Umbilical cord (tissue), 2 donors: Measurements from ENCODE around the gene ISYNA1. TPM values are rescaled to one million over a fixed set of nuclear protein-coding genes. Genes with fewer than 3 reads are reported as not detected.
A peak's percentile ranks its signal among the peaks of the same experiment; 100 is the strongest.

Experiments used
- DNase-seq: peaks from one replicate; pipeline ENCODE4 v3.0.0-alpha.2; 2015; ENCODE audit warnings: low spot score
- total RNA-seq: library from RNA; depleted of rRNA; stranded (reverse); fragments of >200 nt; gene quantifications from one replicate; pipeline ENCODE4 v1.2.3, GENCODE V29; 2014; ENCODE audit warnings: low replicate concordance; ENCODE audit not compliant: insufficient read depth

ISYNA1 gene
- total RNA-seq, 1 donor from 2014 or later: 20.5 TPM

DNA sequence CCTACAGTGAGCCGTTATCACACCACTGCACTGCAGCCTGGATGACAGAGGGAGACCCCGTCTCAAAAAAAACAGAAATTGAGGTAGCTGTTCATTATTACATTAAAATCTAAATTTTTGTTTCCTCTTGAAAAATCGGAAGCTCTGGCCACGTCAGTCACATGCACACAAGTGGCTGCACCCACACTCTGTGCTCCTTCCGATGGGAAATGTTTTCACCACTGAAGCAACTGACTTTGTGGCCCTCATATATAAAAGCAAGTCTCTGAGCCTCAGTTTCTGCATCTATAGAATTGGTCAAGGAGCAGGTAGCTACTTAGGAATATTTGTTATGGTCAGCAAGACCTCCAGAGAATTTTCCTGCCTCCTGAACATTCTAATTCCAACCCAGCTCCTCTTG lies 45.0 kb downstream of the ISYNA1 start:
- DNase-seq: no peak

- no peak for DNase-seq
These were observed 45.5 kb downstream of the ISYNA1 start for GRCh38 chr19:18392417-18392816.

DNA sequence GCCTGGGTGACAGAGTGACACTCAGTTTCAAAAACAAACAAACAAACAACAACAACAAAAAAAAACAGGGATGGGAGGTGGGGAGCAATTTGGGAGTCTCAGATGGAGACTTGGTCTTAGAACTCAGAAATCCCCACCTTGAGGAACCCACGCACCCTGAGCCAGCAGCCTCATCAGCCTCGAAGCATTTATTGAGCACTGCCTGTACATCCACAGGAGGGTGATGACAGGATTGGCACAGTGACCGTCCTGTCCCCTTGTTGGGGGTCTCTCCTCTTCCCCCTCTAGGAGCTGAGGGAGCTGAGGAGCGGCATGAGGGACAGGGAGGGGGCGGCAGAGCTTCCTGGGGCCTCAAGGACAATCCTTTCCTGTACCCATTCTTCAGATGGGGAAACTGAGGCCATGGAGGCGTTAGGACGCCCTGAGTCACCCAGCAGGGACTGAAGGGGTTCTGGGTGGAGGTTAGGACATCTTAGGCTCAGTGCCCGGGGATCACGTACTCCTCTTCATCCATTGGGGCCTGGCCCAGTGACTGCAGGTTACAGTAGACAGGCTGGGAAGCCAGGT lies 46.3 kb downstream of the ISYNA1 start:
- DNase-seq: no peak

DNA sequence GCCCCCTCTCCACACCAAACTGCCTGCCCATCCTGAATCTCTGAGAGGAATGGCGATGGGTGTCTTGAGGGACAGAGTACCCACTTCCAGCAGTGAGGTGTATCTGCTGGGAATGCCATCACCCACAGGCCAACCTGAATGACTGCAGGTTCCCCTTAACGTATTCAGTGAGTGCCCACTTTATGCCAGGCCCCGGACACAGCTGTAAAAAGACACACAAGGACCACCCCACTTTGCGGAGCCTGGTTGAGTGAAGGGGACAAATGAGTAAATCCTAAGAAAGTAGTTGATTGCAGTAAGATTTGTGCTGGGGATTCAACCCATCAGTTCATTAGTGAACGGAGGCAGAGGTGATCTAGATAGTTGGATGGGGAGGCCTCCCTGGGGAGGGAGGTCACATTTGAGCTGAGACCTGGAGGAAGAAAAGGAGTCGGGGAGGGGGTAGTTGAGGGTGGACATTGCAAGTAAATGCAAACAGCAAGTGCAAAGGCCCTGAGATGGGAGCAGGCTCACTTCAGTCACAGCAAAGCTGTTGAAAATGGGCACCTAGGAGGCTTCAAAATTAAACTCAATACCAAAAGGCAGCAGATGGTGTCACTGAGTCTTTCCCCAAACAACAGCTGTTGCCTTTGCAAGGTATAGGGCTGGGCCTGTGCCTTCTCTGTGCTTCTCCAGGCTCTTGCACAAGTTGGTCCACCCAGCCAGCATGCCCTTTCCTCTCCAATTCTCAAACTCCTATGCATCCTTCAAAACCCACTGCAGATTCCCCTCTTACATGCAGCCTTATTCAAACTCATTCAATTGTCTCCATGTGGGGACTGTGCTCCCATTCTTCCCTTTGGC lies 47.6 kb downstream of the ISYNA1 start:
- no peak for DNase-seq

DNA sequence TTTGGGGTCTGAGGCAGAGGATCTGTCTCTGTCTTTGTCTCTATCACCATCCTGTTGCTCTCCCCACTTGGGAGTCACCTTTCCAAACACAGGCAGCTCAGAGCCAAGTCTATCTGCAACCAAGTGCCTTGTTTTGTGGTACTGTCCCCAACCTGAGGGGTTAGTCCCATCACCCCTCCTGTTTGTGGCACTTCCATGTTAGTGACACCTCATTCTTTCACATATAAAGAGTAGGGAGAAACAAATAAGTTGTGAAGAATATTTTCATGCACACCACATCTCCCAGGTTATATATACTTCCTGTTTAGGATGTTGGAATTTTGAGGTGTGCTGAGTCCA lies 48.2 kb downstream of the ISYNA1 start:
- no peak for DNase-seq

GRCh38 chr19:18388960-18389725 lies 48.8 kb downstream of the ISYNA1 start:
- DNase-seq: no peak

DNA sequence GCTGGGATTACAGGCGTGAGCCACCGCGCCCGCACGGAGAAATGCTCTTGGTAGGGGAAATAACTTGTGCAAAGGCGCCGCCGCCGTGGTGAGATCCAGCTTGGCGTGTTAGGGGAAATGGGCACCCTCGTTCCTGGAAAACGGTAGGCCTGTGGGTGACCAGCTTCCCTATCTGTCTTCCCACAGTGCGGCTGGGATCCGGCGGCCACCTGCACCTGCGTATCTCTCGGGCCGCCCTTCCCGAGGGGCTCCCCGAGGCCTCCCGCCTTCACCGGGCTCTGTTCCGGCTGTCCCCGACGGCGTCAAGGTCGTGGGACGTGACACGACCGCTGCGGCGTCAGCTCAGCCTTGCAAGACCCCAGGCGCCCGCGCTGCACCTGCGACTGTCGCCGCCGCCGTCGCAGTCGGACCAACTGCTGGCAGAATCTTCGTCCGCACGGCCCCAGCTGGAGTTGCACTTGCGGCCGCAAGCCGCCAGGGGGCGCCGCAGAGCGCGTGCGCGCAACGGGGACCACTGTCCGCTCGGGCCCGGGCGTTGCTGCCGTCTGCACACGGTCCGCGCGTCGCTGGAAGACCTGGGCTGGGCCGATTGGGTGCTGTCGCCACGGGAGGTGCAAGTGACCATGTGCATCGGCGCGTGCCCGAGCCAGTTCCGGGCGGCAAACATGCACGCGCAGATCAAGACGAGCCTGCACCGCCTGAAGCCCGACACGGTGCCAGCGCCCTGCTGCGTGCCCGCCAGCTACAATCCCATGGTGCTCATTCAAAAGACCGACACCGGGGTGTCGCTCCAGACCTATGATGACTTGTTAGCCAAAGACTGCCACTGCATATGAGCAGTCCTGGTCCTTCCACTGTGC lies 49.6 kb downstream of the ISYNA1 start:
- DNase-seq: peak; percentile 67

GRCh38 chr19:18386543-18387271 lies 51.2 kb downstream of the ISYNA1 start:
- no peak for DNase-seq

GRCh38 chr19:18385675-18386542 lies 52.0 kb downstream of the ISYNA1 start, which contains the start of gene GDF15:
GDF15 (plus strand) TSS chr19:18386158; CDS start chr19:18386190, 32 bp downstream.
- no peak for DNase-seq

DNA sequence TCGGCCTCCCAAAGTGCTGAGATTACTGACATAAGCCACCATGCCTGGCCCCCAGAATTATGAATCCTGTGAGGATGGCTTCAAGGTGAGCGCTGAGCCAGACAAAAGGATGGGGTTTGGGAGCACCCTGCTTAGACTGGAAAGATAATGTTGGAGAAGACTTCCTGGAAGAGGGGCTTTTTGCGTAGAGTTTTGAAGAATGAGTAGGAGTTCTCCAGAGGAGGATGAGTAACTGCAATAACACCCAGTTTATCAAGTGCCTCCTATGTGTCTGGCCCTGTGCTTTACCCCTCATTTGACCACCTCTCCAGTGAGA lies 52.6 kb downstream of the ISYNA1 start:
- no peak for DNase-seq

DNA sequence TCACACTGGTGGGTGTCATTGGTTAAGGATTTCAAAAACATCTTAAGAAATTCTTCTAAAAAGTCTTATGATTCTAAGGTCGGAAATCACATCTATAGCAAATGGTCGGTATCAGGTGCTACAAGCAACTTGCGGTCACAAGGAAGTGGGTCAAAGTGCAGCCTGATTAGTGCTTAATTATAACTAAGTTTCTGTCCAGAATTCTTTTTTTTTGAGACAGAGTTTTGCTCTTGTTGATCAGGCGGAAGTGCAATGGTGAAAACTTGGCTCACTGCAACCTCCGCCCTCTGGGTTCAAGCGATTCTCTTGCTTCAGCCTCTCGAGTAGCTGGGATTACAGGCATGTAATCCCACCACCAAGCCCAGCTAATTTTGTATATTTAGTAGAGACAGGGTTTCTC lies 53.2 kb downstream of the ISYNA1 start:
- no peak for DNase-seq

Other genes with a start within 250 kb of the ISYNA1 start
- gene MPV17L2, start 244.9 kb downstream of the ISYNA1 start, total RNA-seq: 9.4 TPM
- not detected for gene RAB3A, start 234.1 kb downstream of the ISYNA1 start, total RNA-seq
- 9.9 TPM for gene PDE4C, start 211.7 kb downstream of the ISYNA1 start, total RNA-seq
- gene IQCN, start 163.7 kb downstream of the ISYNA1 start, total RNA-seq: 2.4 TPM
- 272 TPM for gene JUND, start 156.5 kb downstream of the ISYNA1 start, total RNA-seq
- 37.6 TPM for gene LSM4, start 115.1 kb downstream of the ISYNA1 start, total RNA-seq
- gene PGPEP1, start 97.5 kb downstream of the ISYNA1 start, total RNA-seq: 11.8 TPM
- not detected for gene GDF15, start 52.0 kb downstream of the ISYNA1 start, total RNA-seq
- gene LRRC25, start 40.5 kb downstream of the ISYNA1 start, total RNA-seq: 2.9 TPM
- gene SSBP4, start 18.7 kb downstream of the ISYNA1 start, total RNA-seq: 24.8 TPM
- 22.6 TPM for gene ELL, start 83.9 kb upstream of the ISYNA1 start, total RNA-seq
- 149 TPM for gene FKBP8, start 105.4 kb upstream of the ISYNA1 start, total RNA-seq
- gene KXD1, start 119.7 kb upstream of the ISYNA1 start, total RNA-seq: 62.4 TPM
- 513 TPM for gene UBA52, start 133.7 kb upstream of the ISYNA1 start, total RNA-seq
- 20.7 TPM for gene REX1BD, start 150.7 kb upstream of the ISYNA1 start, total RNA-seq
- 10.1 TPM for gene CRLF1, start 168.7 kb upstream of the ISYNA1 start, total RNA-seq
- 6.3 TPM for gene TMEM59L, start 174.7 kb upstream of the ISYNA1 start, total RNA-seq
- 4.6 TPM for gene KLHL26, start 198.9 kb upstream of the ISYNA1 start, total RNA-seq
- gene CRTC1, start 245.5 kb upstream of the ISYNA1 start, total RNA-seq: 1.4 TPM